H1 (cell line): ENCODE results near the gene APLP2. TPM values are rescaled to one million over a fixed set of nuclear protein-coding genes. Genes with fewer than 3 reads are reported as not detected.

Experiments
- BRCA1 ChIP-seq: IDR thresholded peaks from 2 replicates; pipeline ENCODE4 v1.6.1; 2012; ENCODE audit warnings: low read depth, low read length, improper control_type of control experiment
- CHD1 ChIP-seq: IDR thresholded peaks from 2 replicates; pipeline ENCODE4 v1.6.1; 2012; ENCODE audit warnings: low read depth, low read length, improper control_type of control experiment
- POLR2A ChIP-seq, 2 experiments: IDR thresholded peaks; 1 replicate in 1 of 2; 2 replicates in 1 of 2; pipeline ENCODE4 v1.6.1; 2011; ENCODE audit warnings: low read depth in 2 of 2, low read length in 2 of 2, mild to moderate bottlenecking in 2 of 2; ENCODE audit errors: control extremely low read depth in 1 of 2
- POLR2AphosphoS5 ChIP-seq: IDR thresholded peaks from 2 replicates; pipeline ENCODE4 v1.6.1; 2011; ENCODE audit warnings: low read depth, low read length
- RAD21 ChIP-seq, 2 experiments: IDR thresholded peaks in 1 of 2; conservative IDR thresholded peaks in 1 of 2; 2 replicates each; pipeline ENCODE4 v1.6.1; 2011; ENCODE audit warnings: low read depth in 2 of 2, low read length in 2 of 2, improper control_type of control experiment in 1 of 2, inconsistent platforms in 1 of 2, mild to moderate bottlenecking in 1 of 2, moderate library complexity in 1 of 2
- RBBP5 ChIP-seq: IDR thresholded peaks from 2 replicates; pipeline ENCODE4 v1.7.1; 2012; ENCODE audit warnings: low read depth, mild to moderate bottlenecking, inconsistent platforms, low read length, moderate library complexity, borderline replicate concordance
- SP1 ChIP-seq: IDR thresholded peaks from 2 replicates; pipeline ENCODE4 v1.6.1; 2011; ENCODE audit warnings: low read depth, low read length
- YY1 ChIP-seq: IDR thresholded peaks from 2 replicates; pipeline ENCODE4 v1.6.1; 2011; ENCODE audit warnings: low read depth, mild to moderate bottlenecking, low read length
- polyA plus RNA-seq, 7 experiments: library from polyadenylated mRNA; depleted of rRNA in 3 of 7; stranded (reverse) in 5 of 7; unstranded in 2 of 7; fragments of >200 nt in 5 of 7; fragments of 200-250 nt in 2 of 7; gene quantifications; 1 replicate in 5 of 7; 2 replicates in 1 of 7; 4 replicates in 1 of 7; pipeline versions ENCODE4 v1.2.1 to v1.2.3, GENCODE V29; 2011 to 2013; ENCODE audit warnings: missing spikeins in 2 of 7, mixed read lengths in 2 of 7
- total RNA-seq: library from RNA; stranded (reverse); fragmentation: NEBNext Ultra II Directional; extraction: Animal tissue kit (Norgen Biotek cat#: 25700); gene quantifications from 2 replicates; pipeline ENCODE4 v1.2.1, GENCODE V29; 2021
- TF ChIP-seq, protein P1 (sequence below): fragments of 300-600 bp; sonication (generic); IDR thresholded peaks from 2 replicates; pipeline ENCODE4 v1.7.1; 2012; ENCODE audit warnings: low read length, moderate library complexity, mild to moderate bottlenecking, inconsistent platforms; ENCODE audit not compliant: insufficient replicate concordance
- TF ChIP-seq, protein P2 (sequence below): IDR thresholded peaks from 2 replicates; pipeline ENCODE4 v1.6.1; 2011; ENCODE audit warnings: low read depth, mild to moderate bottlenecking, low read length; ENCODE audit not compliant: insufficient read depth

Gene APLP2
- total and polyA plus RNA-seq, 2 of the 8 experiments (the other 6 are each of a cell fraction or from before 2014, with no cell fraction given) = 222 to 315 TPM

DNA sequence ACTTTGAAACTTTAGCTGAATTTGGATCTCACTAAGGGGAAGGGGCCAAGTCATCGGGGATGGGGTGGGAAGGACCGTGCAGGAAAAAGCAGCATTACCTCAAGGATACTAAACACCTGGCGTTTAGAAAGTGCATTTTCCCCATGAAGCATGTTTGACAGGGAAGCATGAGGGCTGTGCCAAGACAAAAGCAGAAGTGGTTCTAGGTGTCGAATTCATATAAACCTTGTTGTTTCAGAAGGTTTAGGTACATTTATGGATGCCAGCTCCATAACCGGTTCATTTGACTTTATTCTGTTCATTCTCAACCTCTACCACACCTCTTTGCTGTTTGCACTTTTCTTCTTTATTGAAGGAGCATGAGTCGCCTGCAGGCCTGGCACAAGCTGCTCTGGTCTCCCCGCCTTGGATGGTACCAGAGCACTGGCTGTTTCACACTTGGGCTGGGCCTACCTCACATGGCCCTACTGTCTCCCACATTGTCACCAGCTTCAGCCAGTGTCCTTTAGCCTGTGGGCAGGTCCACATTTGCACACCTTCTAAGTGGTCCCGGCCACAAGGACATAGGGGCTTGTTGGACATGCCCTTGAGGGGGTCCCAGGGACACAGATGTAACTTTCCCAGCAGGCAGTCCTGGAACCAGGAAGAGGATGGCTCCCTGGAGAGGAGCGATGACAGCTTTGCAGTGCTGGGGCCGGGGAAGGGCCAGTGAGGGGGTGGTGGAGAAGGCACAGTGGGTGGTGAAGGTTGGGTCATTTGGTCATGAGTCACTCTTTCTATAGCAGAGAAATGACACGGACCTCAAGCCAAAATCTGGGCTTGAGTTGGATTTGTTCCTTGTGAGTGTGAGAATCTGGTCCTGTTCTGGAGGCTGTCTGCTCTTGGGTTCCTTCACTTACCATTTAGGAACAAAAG, 86.7 kb downstream of the APLP2 start (continued):
- TF ChIP-seq, protein P1, sequence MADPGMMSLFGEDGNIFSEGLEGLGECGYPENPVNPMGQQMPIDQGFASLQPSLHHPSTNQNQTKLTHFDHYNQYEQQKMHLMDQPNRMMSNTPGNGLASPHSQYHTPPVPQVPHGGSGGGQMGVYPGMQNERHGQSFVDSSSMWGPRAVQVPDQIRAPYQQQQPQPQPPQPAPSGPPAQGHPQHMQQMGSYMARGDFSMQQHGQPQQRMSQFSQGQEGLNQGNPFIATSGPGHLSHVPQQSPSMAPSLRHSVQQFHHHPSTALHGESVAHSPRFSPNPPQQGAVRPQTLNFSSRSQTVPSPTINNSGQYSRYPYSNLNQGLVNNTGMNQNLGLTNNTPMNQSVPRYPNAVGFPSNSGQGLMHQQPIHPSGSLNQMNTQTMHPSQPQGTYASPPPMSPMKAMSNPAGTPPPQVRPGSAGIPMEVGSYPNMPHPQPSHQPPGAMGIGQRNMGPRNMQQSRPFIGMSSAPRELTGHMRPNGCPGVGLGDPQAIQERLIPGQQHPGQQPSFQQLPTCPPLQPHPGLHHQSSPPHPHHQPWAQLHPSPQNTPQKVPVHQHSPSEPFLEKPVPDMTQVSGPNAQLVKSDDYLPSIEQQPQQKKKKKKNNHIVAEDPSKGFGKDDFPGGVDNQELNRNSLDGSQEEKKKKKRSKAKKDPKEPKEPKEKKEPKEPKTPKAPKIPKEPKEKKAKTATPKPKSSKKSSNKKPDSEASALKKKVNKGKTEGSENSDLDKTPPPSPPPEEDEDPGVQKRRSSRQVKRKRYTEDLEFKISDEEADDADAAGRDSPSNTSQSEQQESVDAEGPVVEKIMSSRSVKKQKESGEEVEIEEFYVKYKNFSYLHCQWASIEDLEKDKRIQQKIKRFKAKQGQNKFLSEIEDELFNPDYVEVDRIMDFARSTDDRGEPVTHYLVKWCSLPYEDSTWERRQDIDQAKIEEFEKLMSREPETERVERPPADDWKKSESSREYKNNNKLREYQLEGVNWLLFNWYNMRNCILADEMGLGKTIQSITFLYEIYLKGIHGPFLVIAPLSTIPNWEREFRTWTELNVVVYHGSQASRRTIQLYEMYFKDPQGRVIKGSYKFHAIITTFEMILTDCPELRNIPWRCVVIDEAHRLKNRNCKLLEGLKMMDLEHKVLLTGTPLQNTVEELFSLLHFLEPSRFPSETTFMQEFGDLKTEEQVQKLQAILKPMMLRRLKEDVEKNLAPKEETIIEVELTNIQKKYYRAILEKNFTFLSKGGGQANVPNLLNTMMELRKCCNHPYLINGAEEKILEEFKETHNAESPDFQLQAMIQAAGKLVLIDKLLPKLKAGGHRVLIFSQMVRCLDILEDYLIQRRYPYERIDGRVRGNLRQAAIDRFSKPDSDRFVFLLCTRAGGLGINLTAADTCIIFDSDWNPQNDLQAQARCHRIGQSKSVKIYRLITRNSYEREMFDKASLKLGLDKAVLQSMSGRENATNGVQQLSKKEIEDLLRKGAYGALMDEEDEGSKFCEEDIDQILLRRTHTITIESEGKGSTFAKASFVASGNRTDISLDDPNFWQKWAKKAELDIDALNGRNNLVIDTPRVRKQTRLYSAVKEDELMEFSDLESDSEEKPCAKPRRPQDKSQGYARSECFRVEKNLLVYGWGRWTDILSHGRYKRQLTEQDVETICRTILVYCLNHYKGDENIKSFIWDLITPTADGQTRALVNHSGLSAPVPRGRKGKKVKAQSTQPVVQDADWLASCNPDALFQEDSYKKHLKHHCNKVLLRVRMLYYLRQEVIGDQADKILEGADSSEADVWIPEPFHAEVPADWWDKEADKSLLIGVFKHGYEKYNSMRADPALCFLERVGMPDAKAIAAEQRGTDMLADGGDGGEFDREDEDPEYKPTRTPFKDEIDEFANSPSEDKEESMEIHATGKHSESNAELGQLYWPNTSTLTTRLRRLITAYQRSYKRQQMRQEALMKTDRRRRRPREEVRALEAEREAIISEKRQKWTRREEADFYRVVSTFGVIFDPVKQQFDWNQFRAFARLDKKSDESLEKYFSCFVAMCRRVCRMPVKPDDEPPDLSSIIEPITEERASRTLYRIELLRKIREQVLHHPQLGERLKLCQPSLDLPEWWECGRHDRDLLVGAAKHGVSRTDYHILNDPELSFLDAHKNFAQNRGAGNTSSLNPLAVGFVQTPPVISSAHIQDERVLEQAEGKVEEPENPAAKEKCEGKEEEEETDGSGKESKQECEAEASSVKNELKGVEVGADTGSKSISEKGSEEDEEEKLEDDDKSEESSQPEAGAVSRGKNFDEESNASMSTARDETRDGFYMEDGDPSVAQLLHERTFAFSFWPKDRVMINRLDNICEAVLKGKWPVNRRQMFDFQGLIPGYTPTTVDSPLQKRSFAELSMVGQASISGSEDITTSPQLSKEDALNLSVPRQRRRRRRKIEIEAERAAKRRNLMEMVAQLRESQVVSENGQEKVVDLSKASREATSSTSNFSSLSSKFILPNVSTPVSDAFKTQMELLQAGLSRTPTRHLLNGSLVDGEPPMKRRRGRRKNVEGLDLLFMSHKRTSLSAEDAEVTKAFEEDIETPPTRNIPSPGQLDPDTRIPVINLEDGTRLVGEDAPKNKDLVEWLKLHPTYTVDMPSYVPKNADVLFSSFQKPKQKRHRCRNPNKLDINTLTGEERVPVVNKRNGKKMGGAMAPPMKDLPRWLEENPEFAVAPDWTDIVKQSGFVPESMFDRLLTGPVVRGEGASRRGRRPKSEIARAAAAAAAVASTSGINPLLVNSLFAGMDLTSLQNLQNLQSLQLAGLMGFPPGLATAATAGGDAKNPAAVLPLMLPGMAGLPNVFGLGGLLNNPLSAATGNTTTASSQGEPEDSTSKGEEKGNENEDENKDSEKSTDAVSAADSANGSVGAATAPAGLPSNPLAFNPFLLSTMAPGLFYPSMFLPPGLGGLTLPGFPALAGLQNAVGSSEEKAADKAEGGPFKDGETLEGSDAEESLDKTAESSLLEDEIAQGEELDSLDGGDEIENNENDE = no peak
- TF ChIP-seq RAD21 (IDR thresholded peaks at IDR 0.05 in 1 of 2, conservative IDR thresholded peaks at IDR 0.05 in 1 of 2; ENCODE audit: low read depth in 2 of 2, low read length in 2 of 2) (no peak), BRCA1 (no peak), POLR2A (IDR thresholded peaks at IDR 0.05; ENCODE audit: control extremely low read depth in 1 of 2, low read depth in 2 of 2, low read length in 2 of 2) (no peak), RBBP5 (no peak), CHD1 (no peak), SP1 (no peak), POLR2AphosphoS5 (no peak), YY1 (no peak)
- TF ChIP-seq, protein P2, sequence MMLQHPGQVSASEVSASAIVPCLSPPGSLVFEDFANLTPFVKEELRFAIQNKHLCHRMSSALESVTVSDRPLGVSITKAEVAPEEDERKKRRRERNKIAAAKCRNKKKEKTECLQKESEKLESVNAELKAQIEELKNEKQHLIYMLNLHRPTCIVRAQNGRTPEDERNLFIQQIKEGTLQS = no peak
